ENCODE measurements around the gene ANGPTL2. TPM values are rescaled to one million over a fixed set of nuclear protein-coding genes. Genes with fewer than 3 reads are reported as not detected.

The ANGPTL2 gene
- total RNA-seq, 1 experiment from 2014 or later: 0.20 TPM

GRCh38 chr9:127153501-127153900 is 31.1 kb upstream of the ANGPTL2 start:
- RAD21 ChIA-PET (ENCODE audit: low non-redundant PET in 1 of 2, low total read pairs in 2 of 2, uncharacterized antibody in 2 of 2, unreplicated experiment in 2 of 2): no interaction called here
- ATAC-seq (no peak), DNase-seq (ENCODE audit: low read depth, low spot score) (no peak)
- TF ChIP-seq TCF7L2 (IDR thresholded peaks at IDR 0.05; ENCODE audit: borderline replicate concordance, extremely low read depth, insufficient read depth, insufficient read length) (no peak), CEBPB (IDR thresholded peaks at IDR 0.05; ENCODE audit: low read depth) (no peak), ZNF274 (IDR thresholded peaks at IDR 0.05; ENCODE audit: low read depth, low read length) (no peak), YY1 (IDR thresholded peaks at IDR 0.05; ENCODE audit: extremely low read depth, insufficient replicate concordance, low read depth, low read length) (no peak), JUND (IDR thresholded peaks at IDR 0.05) (no peak), ZFX (IDR thresholded peaks at IDR 0.05) (no peak), EGR1 (IDR thresholded peaks at IDR 0.05; ENCODE audit: low read depth) (no peak), EZH2 (IDR thresholded peaks at IDR 0.05) (no peak)
- TF ChIP-seq, protein P1, sequence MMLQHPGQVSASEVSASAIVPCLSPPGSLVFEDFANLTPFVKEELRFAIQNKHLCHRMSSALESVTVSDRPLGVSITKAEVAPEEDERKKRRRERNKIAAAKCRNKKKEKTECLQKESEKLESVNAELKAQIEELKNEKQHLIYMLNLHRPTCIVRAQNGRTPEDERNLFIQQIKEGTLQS (IDR thresholded peaks at IDR 0.05): no peak
- TF ChIP-seq, protein P2, sequence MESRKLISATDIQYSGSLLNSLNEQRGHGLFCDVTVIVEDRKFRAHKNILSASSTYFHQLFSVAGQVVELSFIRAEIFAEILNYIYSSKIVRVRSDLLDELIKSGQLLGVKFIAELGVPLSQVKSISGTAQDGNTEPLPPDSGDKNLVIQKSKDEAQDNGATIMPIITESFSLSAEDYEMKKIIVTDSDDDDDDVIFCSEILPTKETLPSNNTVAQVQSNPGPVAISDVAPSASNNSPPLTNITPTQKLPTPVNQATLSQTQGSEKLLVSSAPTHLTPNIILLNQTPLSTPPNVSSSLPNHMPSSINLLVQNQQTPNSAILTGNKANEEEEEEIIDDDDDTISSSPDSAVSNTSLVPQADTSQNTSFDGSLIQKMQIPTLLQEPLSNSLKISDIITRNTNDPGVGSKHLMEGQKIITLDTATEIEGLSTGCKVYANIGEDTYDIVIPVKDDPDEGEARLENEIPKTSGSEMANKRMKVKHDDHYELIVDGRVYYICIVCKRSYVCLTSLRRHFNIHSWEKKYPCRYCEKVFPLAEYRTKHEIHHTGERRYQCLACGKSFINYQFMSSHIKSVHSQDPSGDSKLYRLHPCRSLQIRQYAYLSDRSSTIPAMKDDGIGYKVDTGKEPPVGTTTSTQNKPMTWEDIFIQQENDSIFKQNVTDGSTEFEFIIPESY (IDR thresholded peaks at IDR 0.05; ENCODE audit: extremely low read depth, insufficient replicate concordance, low read length): no peak
- Histone ChIP-seq H3K4me2 (ENCODE audit: low read length) (no peak overlapping the region), H3K27ac (ENCODE audit: low read depth, low read length) (no peak overlapping the region), H4K20me1 (ENCODE audit: insufficient read depth) (no peaks in the 10 kb centered on the region), H3K9me2 (ENCODE audit: insufficient read depth) (no peaks in the 10 kb centered on the region), H3K9ac (ENCODE audit: low read length) (no peak overlapping the region), H3K79me2 (ENCODE audit: insufficient read depth, low read length) (no peaks in the 10 kb centered on the region), H3K4me1 (ENCODE audit: control insufficient read depth in 1 of 2, insufficient read depth in 2 of 2, low read length in 2 of 2) (no peaks in the 10 kb centered on the region; a peak in 1 of 4 replicates), H3K36me3 (ENCODE audit: control insufficient read depth in 1 of 2, insufficient read depth in 2 of 2, low read length in 2 of 2) (no peaks in the 10 kb centered on the region), H3K4me3 (replicated peaks in 1 of 2; ENCODE audit: low read depth in 1 of 2, low read length in 2 of 2) (no peak overlapping the region), H2AFZ (ENCODE audit: low read depth, low read length, poor library complexity, severe bottlenecking) (no peak overlapping the region), H3K9me3 (ENCODE audit: control insufficient read depth in 1 of 2, insufficient read depth in 1 of 2, low read depth in 1 of 2, low read length in 2 of 2) (no peaks in the 10 kb centered on the region), H3K27me3 (ENCODE audit: insufficient read depth, low read length) (no peaks in the 10 kb centered on the region)
- intact Hi-C loops (cut with micrococcal nuclease): no loop called here
- CTCF ChIA-PET: no interaction called here
- no TSS peak for BruUV-seq (replicated peaks)
- POLR2A ChIA-PET: no interaction called here

All from HCT116 (cell line).